Spleen (tissue), 11 donors: ENCODE measurements around the gene FAM107B. TPM values are rescaled to one million over a fixed set of nuclear protein-coding genes. Genes with fewer than 3 reads are reported as not detected.

ENCODE experiments used
- DNase-seq: peaks from one replicate; pipeline ENCODE4 v3.0.0-alpha.2; 2020
- H3K27ac ChIP-seq, 8 donors: fragments of 200-600 bp; sonication (generic) in 7 of 8; 1 replicate in 4 of 8; 2 replicates in 4 of 8; pipeline versions ENCODE4 v1.5.0 to v1.8.0; 2016 to 2021; ENCODE audit warnings: inconsistent platforms in 4 of 8, mild to moderate bottlenecking in 4 of 8, moderate library complexity in 1 of 8
- H3K27me3 ChIP-seq, 7 donors: fragments of 200-600 bp; sonication (generic) in 6 of 7; replicated peaks in 1 of 7; 1 replicate in 4 of 7; 2 replicates in 3 of 7; pipeline versions ENCODE4 v1.5.0 to v1.8.0; 2016 to 2021; ENCODE audit warnings: inconsistent platforms in 3 of 7, mild to moderate bottlenecking in 1 of 7
- H3K36me3 ChIP-seq, 6 donors: fragments of 200-600 bp; sonication (generic) in 5 of 6; 1 replicate in 4 of 6; 2 replicates in 2 of 6; pipeline versions ENCODE4 v1.5.0 to v1.8.0; 2016 to 2021; ENCODE audit warnings: inconsistent platforms in 2 of 6
- H3K4me1 ChIP-seq, 6 donors: fragments of 200-600 bp; sonication (generic) in 5 of 6; 1 replicate in 3 of 6; 2 replicates in 3 of 6; pipeline versions ENCODE4 v1.5.0 to v1.8.0; 2016 to 2021; ENCODE audit warnings: inconsistent platforms in 3 of 6
- H3K4me3 ChIP-seq, 8 donors: fragments of 200-600 bp; sonication (generic) in 7 of 8; 1 replicate in 4 of 8; 2 replicates in 4 of 8; pipeline versions ENCODE4 v1.5.0 to v1.8.0; 2016 to 2021; ENCODE audit warnings: inconsistent platforms in 4 of 8, mild to moderate bottlenecking in 4 of 8, moderate library complexity in 2 of 8
- H3K9me3 ChIP-seq, 8 donors: fragments of 200-600 bp; sonication (generic) in 7 of 8; 1 replicate in 4 of 8; 2 replicates in 4 of 8; pipeline versions ENCODE4 v1.5.0 to v1.8.0; 2016 to 2021; ENCODE audit warnings: inconsistent platforms in 4 of 8
- CTCF ChIP-seq, 11 experiments: fragments of 200-600 bp in 7 of 11; fragments of 450-650 bp in 4 of 11; sonication (generic) in 4 of 11; IDR thresholded peaks in 8 of 11; conservative IDR thresholded peaks in 3 of 11; 1 replicate in 7 of 11; 2 replicates in 4 of 11; pipeline versions ENCODE4 v1.4.0 to v1.8.0; 2016 to 2021; ENCODE audit warnings: antibody characterized with exemption in 11 of 11, inconsistent platforms in 4 of 11, mild to moderate bottlenecking in 1 of 11
- POLR2A ChIP-seq, 3 donors: fragments of 450-650 bp; IDR thresholded peaks; one replicate each; pipeline ENCODE4 v1.5.1; 2017; ENCODE audit warnings: antibody characterized with exemption in 3 of 3, mild to moderate bottlenecking in 1 of 3
- POLR2AphosphoS5 ChIP-seq, 3 donors: sonication (generic); formaldehyde crosslinking; IDR thresholded peaks; one replicate each; pipeline ENCODE4 v1.5.1; 2017; ENCODE audit warnings: antibody characterized with exemption in 3 of 3
- WGBS, 5 donors: extraction: QIAGEN DNeasy Blood & Tissue Kit in 3 of 5; methylation state at CpG; one replicate each; pipeline versions ENCODE4 v1.1.5 to v1.1.7; 2013 to 2018; 5-methylcytosine and 5-hydroxymethylcytosine counted together
- intact Hi-C: fragments of 100-400 bp; cut with DNase I; formaldehyde crosslinking; loops from one replicate; pipeline ENCODE4 v1.15.0; 2023; ENCODE audit warnings: low total_unique reads
- polyA plus RNA-seq, 3 donors: library from polyadenylated mRNA; stranded (reverse); fragments of 200-250 nt; gene quantifications; one replicate each; pipeline ENCODE4 v1.2.1, GENCODE V29; 2013
- total RNA-seq, 7 donors: library from RNA; depleted of rRNA in 3 of 7; stranded (reverse); fragments of >200 nt in 3 of 7; fragmentation: NEBNext Ultra II Directional in 4 of 7; extraction: Animal tissue kit (Norgen Biotek cat#: 25700) in 4 of 7; gene quantifications; one replicate each; pipeline versions ENCODE4 v1.1.0 to v1.2.1, GENCODE V29; 2016 to 2021
- donor health status: healthy with polysubstance abuse.
- donor health status: DM: no; HTN: no; CAD: no; lungs with moderate emphysema.
- donor health status: DM: no; HTN: no; CAD: no.
- donor health status: Bipolar disorder and iron deficiency.
- donor health status: healthy.
- donor health status: DM: no; HTN: no; CAD: no.
- donor health status: DM: yes; HTN: yes; CAD: no.

Gene FAM107B
- total and polyA plus RNA-seq, 10 donors: 40.1 to 115 (median 75.5) TPM

GRCh38 chr10:14665865-14666857, 108.5 kb downstream of the FAM107B start:
- Histone ChIP-seq H3K9me3 (peaks cover 0 to 18% (median 10%) of the 10 kb centered on the region in 8 donors), H3K27ac (no peak overlapping the region), H3K36me3 (no peaks in the 10 kb centered on the region), H3K4me3 (no peak overlapping the region), H3K4me1 (peaks cover 0 to 10% (median 5%) of the 10 kb centered on the region in 6 donors), H3K27me3 (no peaks in the 10 kb centered on the region)
- TF ChIP-seq POLR2A (IDR thresholded peaks at IDR 0.05) (no peak), CTCF (IDR thresholded peaks at IDR 0.05 in 8 of 11, conservative IDR thresholded peaks at IDR 0.05 in 3 of 11) (no peak), POLR2AphosphoS5 (IDR thresholded peaks at IDR 0.05) (no peak)
- no peak for DNase-seq
- WGBS, 5 donors: 86 to 95% (median 92%) methylated on average over 6 of the region's 6 CpGs
- intact Hi-C loops: no loop called here

GRCh38 chr10:14665304-14665703, 109.4 kb downstream of the FAM107B start:
- Histone ChIP-seq H3K27me3 (no peaks in the 10 kb centered on the region), H3K9me3 (peaks cover 0 to 16% (median 10%) of the 10 kb centered on the region in 8 donors), H3K4me1 (peaks cover 6 to 18% (median 14%) of the 10 kb centered on the region in 6 donors), H3K4me3 (no peak overlapping the region), H3K36me3 (no peaks in the 10 kb centered on the region), H3K27ac (no peak overlapping the region)
- 0 to 14% (median 9%) methylated on average over 1 of the region's 1 CpG for WGBS, 5 donors
- DNase-seq: no peak
- no peak for TF ChIP-seq CTCF (IDR thresholded peaks at IDR 0.05 in 8 of 11, conservative IDR thresholded peaks at IDR 0.05 in 3 of 11)
- no peak for TF ChIP-seq POLR2A (IDR thresholded peaks at IDR 0.05)
- no peak for TF ChIP-seq POLR2AphosphoS5 (IDR thresholded peaks at IDR 0.05)
- intact Hi-C loops: no loop called here

GRCh38 chr10:14664345-14664744, 110.4 kb downstream of the FAM107B start:
- intact Hi-C loops: no loop called here
- WGBS, 5 donors: 84 to 100% (median 96%) methylated on average over 1 of the region's 1 CpG

More at GRCh38 chr10:14664345-14664744, 110.4 kb downstream of the FAM107B start:
- DNase-seq: no peak
- Histone ChIP-seq H3K4me1 (peaks cover 12 to 28% (median 22%) of the 10 kb centered on the region in 6 donors), H3K27me3 (no peaks in the 10 kb centered on the region), H3K4me3 (no peak overlapping the region), H3K27ac (no peak overlapping the region), H3K9me3 (peaks cover 0 to 16% (median 10%) of the 10 kb centered on the region in 8 donors), H3K36me3 (no peaks in the 10 kb centered on the region)
- TF ChIP-seq POLR2AphosphoS5 (IDR thresholded peaks at IDR 0.05): no peak
- no peak for TF ChIP-seq CTCF (IDR thresholded peaks at IDR 0.05 in 8 of 11, conservative IDR thresholded peaks at IDR 0.05 in 3 of 11)
- TF ChIP-seq POLR2A (IDR thresholded peaks at IDR 0.05): no peak
